ENCODE results near the gene NOTCH3. TPM values are rescaled to one million over a fixed set of nuclear protein-coding genes. Genes with fewer than 3 reads are reported as not detected.

Gene NOTCH3
- total RNA-seq, result 4.6 TPM

GRCh38 chr19:15200553-15201364 is at the start of gene NOTCH3:
Gene NOTCH3, minus strand, starts transcription at chr19:15200995. Its CDS starts 90 bp downstream, at chr19:15200905.
- DNase-seq (ENCODE audit: low spot score) (no peak), ATAC-seq (peak; percentile 29)

DNA sequence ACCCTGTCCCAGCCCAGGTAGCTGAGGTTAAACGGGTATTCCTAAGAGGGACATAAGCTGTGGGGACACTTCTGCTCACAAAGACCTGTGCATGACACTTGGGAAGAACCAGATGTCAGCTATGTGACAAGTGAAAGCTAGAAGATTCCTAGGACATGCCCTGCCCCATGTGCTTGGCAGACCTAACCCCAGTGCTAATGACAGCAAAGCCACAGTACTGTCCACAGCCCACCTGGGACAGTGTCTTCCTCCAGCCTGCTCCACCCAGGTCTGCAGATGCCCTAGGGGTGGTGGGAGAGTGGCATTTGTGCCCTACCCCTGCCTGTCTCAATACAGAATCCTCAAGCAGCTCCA is 49.8 kb upstream of the NOTCH3 start:
- ATAC-seq (no peak), DNase-seq (ENCODE audit: low spot score) (no peak)

- ATAC-seq (no peak), DNase-seq (ENCODE audit: low spot score) (no peak)
These were observed 49.3 kb upstream of the NOTCH3 start for GRCh38 chr19:15249972-15250639.

GRCh38 chr19:15249528-15249874 is 48.7 kb upstream of the NOTCH3 start:
- ATAC-seq (no peak), DNase-seq (ENCODE audit: low spot score) (no peak)

GRCh38 chr19:15248648-15249527 is 48.1 kb upstream of the NOTCH3 start:
- ATAC-seq (peak; percentile 77), DNase-seq (ENCODE audit: low spot score) (peak; percentile 69)

GRCh38 chr19:15248106-15248505 is 47.3 kb upstream of the NOTCH3 start:
- DNase-seq (ENCODE audit: low spot score) (no peak), ATAC-seq (no peak)

DNA sequence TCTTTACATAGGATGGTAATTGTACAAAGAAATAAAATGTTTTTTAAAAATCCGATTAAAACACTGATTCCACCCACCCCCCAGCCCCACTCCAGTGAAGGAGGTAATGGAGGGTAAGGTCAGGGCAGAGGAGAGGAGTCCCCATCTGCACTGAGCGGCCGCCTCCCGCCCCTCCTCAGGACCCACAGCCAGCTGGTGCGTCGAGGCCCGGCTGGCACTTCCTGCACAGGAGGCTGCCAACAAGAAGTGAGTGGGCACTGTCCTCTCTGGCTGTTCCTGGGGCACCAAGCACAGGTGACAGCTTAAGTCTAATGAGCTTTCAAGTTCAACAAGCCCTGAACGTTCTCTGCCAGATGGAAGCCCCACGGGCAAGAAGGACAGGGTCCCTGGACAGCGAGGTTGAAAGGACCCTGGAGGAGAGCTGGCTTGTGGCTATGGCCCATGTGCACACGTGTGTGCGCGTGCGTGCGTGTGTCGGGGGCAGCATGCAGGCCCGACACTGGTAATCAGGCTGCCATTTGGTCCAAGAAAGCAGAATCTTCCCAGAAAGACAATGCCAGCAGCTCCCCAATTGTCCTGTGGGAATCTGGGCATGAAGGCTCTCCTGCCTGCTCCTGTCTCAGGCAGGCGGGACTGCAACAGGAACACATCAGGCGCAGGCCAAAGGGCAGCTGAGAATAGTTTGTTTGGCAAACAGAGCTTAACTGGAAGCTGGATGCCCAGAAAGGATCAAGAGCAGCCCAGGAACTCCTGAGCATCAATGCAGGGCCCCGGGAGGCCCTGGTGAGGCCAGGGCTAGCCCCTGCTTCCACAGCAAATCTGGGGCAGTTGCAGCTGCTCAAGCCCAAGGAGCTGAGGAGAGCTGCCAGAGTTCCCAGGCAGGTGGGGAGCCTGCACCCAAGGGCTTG is 46.6 kb upstream of the NOTCH3 start:
- ATAC-seq, result peak; percentile 71

GRCh38 chr19:15246198-15246481 is 45.3 kb upstream of the NOTCH3 start:
- ATAC-seq, result no peak
- no peak for DNase-seq (ENCODE audit: low spot score)

More for the DNA sequence above, 46.6 kb upstream of the NOTCH3 start:
- peak; percentile 63 for DNase-seq (ENCODE audit: low spot score)

DNA sequence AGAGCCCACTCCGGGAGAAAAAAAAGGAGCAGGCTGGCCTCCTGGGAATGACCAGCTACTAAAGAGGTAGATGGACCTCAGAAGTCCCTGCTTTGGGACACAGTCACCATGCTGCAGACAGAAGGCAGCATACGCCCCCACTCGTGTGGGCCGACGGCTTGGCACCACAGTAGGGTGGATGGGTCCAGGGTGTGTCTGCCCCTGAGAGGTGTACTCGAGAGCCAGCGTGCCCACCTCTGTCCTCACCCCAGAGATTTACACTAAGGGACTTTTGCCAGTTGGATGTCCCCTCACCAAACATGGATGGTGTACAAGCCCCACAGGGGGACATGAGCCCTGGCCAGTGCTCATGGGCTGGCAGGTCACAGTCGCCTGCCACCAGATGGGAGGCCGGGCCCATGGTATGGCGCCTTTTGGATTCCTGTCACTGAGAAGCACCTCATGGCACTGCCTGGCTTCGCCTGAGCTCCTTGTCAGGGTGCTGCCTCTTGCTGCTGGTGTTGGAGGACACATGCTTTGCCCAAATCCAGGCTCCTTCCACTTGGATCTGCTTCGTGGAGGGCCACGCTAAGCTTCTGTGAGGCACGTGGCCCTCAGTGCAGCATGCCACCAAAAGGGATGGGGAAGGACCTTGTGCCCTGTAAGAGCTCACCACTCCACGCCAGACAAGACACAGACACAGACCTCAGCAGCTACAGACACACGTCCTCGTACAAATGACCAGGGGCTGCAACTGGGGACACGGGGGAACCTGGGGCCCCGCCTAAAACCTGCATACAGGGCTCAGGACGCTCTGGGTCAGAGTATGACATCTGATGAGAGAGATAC is 44.8 kb upstream of the NOTCH3 start:
- no peak for DNase-seq (ENCODE audit: low spot score)

GRCh38 chr19:15244808-15245207 is 44.0 kb upstream of the NOTCH3 start:
- no peak for DNase-seq (ENCODE audit: low spot score)
- no peak for ATAC-seq

More for the DNA sequence above, 44.8 kb upstream of the NOTCH3 start:
- no peak for ATAC-seq

- ATAC-seq (no peak), DNase-seq (ENCODE audit: low spot score) (no peak)
These were observed 43.5 kb upstream of the NOTCH3 start for GRCh38 chr19:15244106-15244803.

DNA sequence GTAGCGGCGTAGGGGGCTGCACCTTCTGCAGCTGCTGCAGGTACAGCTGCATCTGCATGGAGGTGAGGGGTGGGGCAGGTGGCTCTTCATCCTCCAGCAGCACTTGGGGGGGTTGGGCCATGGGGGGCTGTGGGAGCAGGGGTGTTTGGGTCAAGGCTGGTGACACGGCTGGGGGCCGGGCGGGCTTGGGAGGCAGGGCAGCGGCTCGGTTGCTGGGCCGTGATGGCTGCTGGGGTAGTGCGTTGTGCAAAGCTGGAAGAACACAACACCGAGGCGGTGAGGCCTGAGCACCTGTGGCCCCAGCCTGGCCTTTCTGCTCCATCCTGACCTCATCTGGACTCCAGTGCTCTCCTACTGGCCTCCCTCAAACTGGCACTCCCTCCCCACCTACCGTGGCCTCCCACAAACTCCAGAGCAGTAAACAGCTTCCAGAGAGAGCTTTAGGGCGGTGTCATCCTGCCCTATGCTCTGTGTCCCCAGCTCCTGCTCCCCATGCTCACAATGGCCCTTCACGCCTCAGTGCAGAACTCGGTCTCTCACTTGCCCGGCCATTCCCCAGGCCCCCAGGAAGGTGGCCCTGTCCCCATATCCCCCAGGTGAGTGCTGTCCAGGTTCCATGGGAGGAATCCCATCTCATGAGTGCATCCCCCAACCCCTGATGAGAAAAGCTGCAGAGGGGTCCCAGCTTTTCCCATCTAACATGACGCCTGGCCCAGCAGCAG is 42.6 kb upstream of the NOTCH3 start:
- DNase-seq (ENCODE audit: low spot score) (no peak), ATAC-seq (no peak)

GRCh38 chr19:15241259-15241910 is 40.6 kb upstream of the NOTCH3 start:
- ATAC-seq, result no peak
- DNase-seq (ENCODE audit: low spot score), result no peak

DNA sequence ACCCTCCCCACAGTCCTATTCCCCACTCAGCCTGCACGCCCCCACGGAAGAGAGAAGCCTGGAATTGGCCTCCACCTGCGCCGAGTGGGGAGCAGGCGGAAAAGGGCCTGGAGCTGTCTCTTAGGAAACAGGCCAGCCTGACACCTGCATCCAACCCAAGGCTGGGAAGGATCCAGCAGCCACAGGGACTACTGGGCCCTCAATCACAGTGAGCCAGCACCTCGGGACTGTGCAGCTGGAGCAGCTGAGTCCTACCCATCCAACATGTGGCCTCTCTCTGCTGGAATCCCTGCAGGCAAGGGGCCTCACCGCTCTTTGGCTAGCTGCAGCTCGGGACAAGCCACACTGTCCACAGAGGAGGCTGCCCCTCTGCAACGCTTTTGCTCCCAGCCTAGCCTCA is 39.7 kb upstream of the NOTCH3 start:
- no peak for ATAC-seq
- no peak for DNase-seq (ENCODE audit: low spot score)

- no peak for ATAC-seq
- no peak for DNase-seq (ENCODE audit: low spot score)
These were observed 38.6 kb upstream of the NOTCH3 start for GRCh38 chr19:15239337-15239949.

DNA sequence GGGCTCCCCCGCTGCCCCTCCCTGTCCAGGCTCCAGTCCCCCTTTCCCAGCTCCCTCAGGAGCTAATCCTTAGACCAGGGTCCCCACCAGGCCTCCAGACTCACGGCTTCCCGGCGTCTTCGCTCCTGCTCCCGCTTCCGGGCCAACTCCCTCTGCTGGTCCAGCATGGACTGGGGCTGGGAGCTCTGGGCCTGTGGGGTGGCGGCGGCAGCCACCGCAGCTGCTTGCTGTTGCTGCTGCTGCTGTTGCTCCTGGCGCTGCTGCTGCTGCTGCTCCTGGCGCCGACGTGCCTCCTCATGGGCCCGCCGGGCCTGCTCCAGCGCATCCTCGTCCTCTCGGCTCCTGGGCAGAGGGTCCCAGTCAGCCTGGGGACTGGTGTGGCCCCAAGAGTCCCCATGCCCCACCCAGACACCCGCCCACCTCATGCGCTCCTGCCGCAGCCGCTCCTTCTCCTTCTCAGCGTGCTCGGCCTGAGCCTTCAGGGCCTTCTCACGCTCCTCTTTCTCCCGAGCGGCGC is 37.9 kb upstream of the NOTCH3 start:
- DNase-seq (ENCODE audit: low spot score) (no peak), ATAC-seq (no peak)
